OCI-LY3 (cell line): ENCODE measurements around the gene ATP1B1.
A peak's percentile ranks its signal among the peaks of the same experiment; 100 is the strongest.

Source experiments
- H2AFZ ChIP-seq: fragments of 200-600, 300-600 bp; shearing (Covaris generic); 2 replicates; pipeline ENCODE4 v1.6.0; 2014; ENCODE audit warnings: antibody characterized with exemption, low read depth, low read length
- H3K27ac ChIP-seq: fragments of 200-600, 300-600 bp; sonication (generic); 2 replicates; pipeline ENCODE4 v1.5.1; 2014; ENCODE audit warnings: mild to moderate bottlenecking, low read length, moderate library complexity, mixed read lengths
- H3K27me3 ChIP-seq: fragments of 200-600, 300-600 bp; sonication (generic); 2 replicates; pipeline ENCODE4 v1.6.1; 2014; ENCODE audit warnings: low read depth, low read length, mixed read lengths
- H3K36me3 ChIP-seq: fragments of 200-600, 300-600 bp; sonication (generic); replicated peaks from 2 replicates; pipeline ENCODE3; 2014; ENCODE audit warnings: low read depth, low read length, mixed read lengths
- H3K4me1 ChIP-seq: fragments of 300-600, 200-600 bp; sonication (generic); 2 replicates; pipeline ENCODE4 v1.6.1; 2014; ENCODE audit warnings: low read length, mixed read lengths
- H3K4me2 ChIP-seq: fragments of 200-600, 300-600 bp; sonication (generic); 2 replicates; pipeline ENCODE4 v1.6.1; 2014; ENCODE audit warnings: low read length, mixed read lengths
- H3K4me3 ChIP-seq: fragments of 300-600, 200-600 bp; sonication (generic); 2 replicates; pipeline ENCODE4 v1.5.1; 2014; ENCODE audit warnings: antibody characterized with exemption, mild to moderate bottlenecking, low read length, moderate library complexity
- H3K79me2 ChIP-seq: fragments of 300-600, 200-600 bp; shearing (Covaris generic); 2 replicates; pipeline ENCODE4 v1.6.1; 2014; ENCODE audit warnings: mild to moderate bottlenecking, low read length, mixed read lengths
- H3K9ac ChIP-seq: fragments of 300-600, 200-600 bp; shearing (Covaris generic); 2 replicates; pipeline ENCODE4 v1.6.0; 2014; ENCODE audit warnings: mild to moderate bottlenecking, low read length, moderate library complexity
- H3K9me3 ChIP-seq: fragments of 200-600, 300-600 bp; shearing (Covaris generic); 2 replicates; pipeline ENCODE4 v1.6.1; 2014; ENCODE audit warnings: low read length, mixed read lengths; ENCODE audit not compliant: insufficient read depth
- H4K20me1 ChIP-seq: fragments of 200-600, 300-600 bp; sonication (generic); 2 replicates; pipeline ENCODE4 v1.6.1; 2016; ENCODE audit warnings: low read length, mixed read lengths; ENCODE audit not compliant: insufficient read depth
- CTCF ChIP-seq: fragments of 200-600, 300-600 bp; sonication (generic); IDR thresholded peaks from 2 replicates; pipeline ENCODE4 v1.5.1; 2014; ENCODE audit warnings: antibody characterized with exemption, low read length, low read depth
- EZH2phosphoT487 ChIP-seq: fragments of 200-600 bp; shearing (Covaris generic); IDR thresholded peaks from 2 replicates; pipeline ENCODE4 v1.6.1; 2018; ENCODE audit warnings: antibody characterized with exemption, mixed run types, low read depth

ATP1B1 gene

DNA sequence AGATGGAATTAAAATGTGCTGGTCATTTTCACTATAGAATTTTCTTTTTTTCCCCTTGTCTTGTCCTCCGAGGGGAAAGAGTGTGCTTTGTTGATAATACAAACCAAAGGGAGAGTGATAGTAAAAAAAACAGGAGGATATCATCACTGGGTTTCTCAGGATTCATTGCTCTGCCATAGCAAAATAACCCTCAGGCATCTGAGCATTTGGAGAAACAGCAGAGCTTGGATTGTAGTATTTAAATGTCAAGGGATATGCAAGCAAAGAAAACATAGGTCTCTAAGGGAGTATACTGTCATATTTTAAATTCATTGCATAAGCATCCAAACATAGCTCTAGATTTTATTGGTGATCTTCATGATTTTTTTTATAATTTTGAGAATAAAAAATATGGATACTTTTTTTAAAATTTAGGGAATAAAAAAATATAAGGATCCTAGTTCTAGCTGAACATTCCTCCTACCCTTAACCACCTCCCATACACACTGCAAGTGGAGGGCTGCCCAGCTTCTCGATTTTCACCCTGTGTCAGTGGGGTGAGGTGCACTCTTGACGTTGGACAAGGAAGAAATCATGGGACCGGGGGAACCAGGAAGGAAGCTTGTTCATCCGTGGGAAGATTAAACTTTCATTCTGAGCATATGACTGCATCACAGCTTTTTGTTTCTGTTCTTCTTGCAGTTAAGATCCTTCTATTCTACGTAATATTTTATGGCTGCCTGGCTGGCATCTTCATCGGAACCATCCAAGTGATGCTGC is 4.4 kb downstream of the ATP1B1 start:
- Histone ChIP-seq H2AFZ (no peak overlapping the region), H3K79me2 (peaks cover 91% of the 10 kb centered on the region), H3K4me2 (peak overlapping the region; percentile 92), H3K4me3 (peak overlapping the region; percentile 94), H3K9me3 (no peaks in the 10 kb centered on the region), H3K27ac (peak overlapping the region; percentile 91), H4K20me1 (peaks cover 15% of the 10 kb centered on the region), H3K4me1 (peaks cover 71% of the 10 kb centered on the region), H3K36me3 (peaks cover 57% of the 10 kb centered on the region), H3K27me3 (no peaks in the 10 kb centered on the region), H3K9ac (peak overlapping the region; percentile 98)
- TF ChIP-seq EZH2phosphoT487 (no peak), CTCF (no peak)

DNA sequence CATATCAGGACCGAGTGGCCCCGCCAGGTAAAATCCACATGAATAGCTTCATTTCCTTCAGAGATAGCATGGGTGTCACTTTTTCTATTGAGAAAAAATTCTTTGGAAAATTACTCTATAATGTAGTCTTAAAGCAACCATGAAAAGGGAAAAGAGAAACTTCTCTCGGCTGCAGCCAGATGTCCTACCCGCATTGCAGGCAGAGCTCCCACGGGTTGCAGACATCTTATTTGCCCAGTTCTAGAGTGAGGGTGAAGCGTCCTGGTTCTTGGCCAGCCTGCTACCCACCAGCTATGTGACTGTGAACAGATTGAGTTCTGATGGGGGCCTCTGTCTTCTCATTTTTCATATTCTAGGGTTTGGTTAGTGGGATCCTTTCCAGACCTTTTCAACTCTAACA is 5.0 kb downstream of the ATP1B1 start:
- TF ChIP-seq CTCF = no peak
- no peak for TF ChIP-seq EZH2phosphoT487
- peak overlapping the region; percentile 94 for H3K4me3 ChIP-seq
- H3K4me1 ChIP-seq = peaks cover 77% of the 10 kb centered on the region
- peaks cover 57% of the 10 kb centered on the region for H3K36me3 ChIP-seq
- peak overlapping the region; percentile 92 for H3K4me2 ChIP-seq
- H4K20me1 ChIP-seq = peaks cover 15% of the 10 kb centered on the region
- H3K79me2 ChIP-seq = peaks cover 96% of the 10 kb centered on the region
- H3K9ac ChIP-seq = peak overlapping the region; percentile 30; the same call in 1 of the 2 replicates
- no peak overlapping the region for H2AFZ ChIP-seq
- H3K9me3 ChIP-seq = no peaks in the 10 kb centered on the region
- peak overlapping the region; percentile 91 for H3K27ac ChIP-seq
- H3K27me3 ChIP-seq = no peaks in the 10 kb centered on the region

- peak overlapping the region; percentile 91 for H3K27ac ChIP-seq
- no peaks in the 10 kb centered on the region for H3K9me3 ChIP-seq
- TF ChIP-seq CTCF (no peak), EZH2phosphoT487 (no peak)
- H3K36me3 ChIP-seq = peaks cover 62% of the 10 kb centered on the region
- H3K79me2 ChIP-seq = peaks cover 96% of the 10 kb centered on the region
- H3K4me3 ChIP-seq = 0 out of 2 replicates have a peak overlapping the region, but pooled peaks have one; percentile 94
- H3K4me2 ChIP-seq = peak overlapping the region; percentile 92
- H4K20me1 ChIP-seq = peaks cover 22% of the 10 kb centered on the region
- H3K4me1 ChIP-seq = peaks cover 85% of the 10 kb centered on the region
- H3K9ac ChIP-seq = peak overlapping the region; percentile 30
- no peaks in the 10 kb centered on the region for H3K27me3 ChIP-seq
- H2AFZ ChIP-seq = no peak overlapping the region
These were observed 5.8 kb downstream of the ATP1B1 start for GRCh38 chr1:169112241-169112640.

- peaks cover 35% of the 10 kb centered on the region for H4K20me1 ChIP-seq
- H3K9ac ChIP-seq = peak overlapping the region; percentile 71
- H2AFZ ChIP-seq = no peak overlapping the region
- H3K79me2 ChIP-seq = peaks cover 96% of the 10 kb centered on the region
- H3K27me3 ChIP-seq = no peaks in the 10 kb centered on the region
- H3K4me3 ChIP-seq = peak overlapping the region; percentile 68
- H3K9me3 ChIP-seq = no peaks in the 10 kb centered on the region
- peak overlapping the region; percentile 91 for H3K27ac ChIP-seq
- H3K4me2 ChIP-seq = peak overlapping the region; percentile 88
- H3K4me1 ChIP-seq = peaks cover 85% of the 10 kb centered on the region
- peaks cover 63% of the 10 kb centered on the region for H3K36me3 ChIP-seq
- TF ChIP-seq CTCF = no peak
- no peak for TF ChIP-seq EZH2phosphoT487
These were observed 7.2 kb downstream of the ATP1B1 start for GRCh38 chr1:169113613-169114119.
